ENCODE measurements around the gene HM13.
"Not testable (repeated sequence)": the region's sequence is repeated elsewhere in the genome, so short reads cannot be mapped to it uniquely, and the experiment has no call there.

GRCh38 chr20:31612271-31612640, 98.0 kb downstream of the HM13 start:
- not testable (repeated sequence) for TF ChIP-seq POLR2A (IDR thresholded peaks at IDR 0.05)
- TF ChIP-seq, protein P1, sequence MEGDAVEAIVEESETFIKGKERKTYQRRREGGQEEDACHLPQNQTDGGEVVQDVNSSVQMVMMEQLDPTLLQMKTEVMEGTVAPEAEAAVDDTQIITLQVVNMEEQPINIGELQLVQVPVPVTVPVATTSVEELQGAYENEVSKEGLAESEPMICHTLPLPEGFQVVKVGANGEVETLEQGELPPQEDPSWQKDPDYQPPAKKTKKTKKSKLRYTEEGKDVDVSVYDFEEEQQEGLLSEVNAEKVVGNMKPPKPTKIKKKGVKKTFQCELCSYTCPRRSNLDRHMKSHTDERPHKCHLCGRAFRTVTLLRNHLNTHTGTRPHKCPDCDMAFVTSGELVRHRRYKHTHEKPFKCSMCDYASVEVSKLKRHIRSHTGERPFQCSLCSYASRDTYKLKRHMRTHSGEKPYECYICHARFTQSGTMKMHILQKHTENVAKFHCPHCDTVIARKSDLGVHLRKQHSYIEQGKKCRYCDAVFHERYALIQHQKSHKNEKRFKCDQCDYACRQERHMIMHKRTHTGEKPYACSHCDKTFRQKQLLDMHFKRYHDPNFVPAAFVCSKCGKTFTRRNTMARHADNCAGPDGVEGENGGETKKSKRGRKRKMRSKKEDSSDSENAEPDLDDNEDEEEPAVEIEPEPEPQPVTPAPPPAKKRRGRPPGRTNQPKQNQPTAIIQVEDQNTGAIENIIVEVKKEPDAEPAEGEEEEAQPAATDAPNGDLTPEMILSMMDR (IDR thresholded peaks at IDR 0.05) = not testable (repeated sequence)
